GM21737 (cell line): ENCODE data around the gene ASGR2.
"Not testable (repeated sequence)": the region's sequence is repeated elsewhere in the genome, so short reads cannot be mapped to it uniquely, and the experiment has no call there.

Source experiments
- ATAC-seq: cut with Tn5 transposase; IDR thresholded peaks from one replicate; pipeline ENCODE4 v1.9.1; 2021; ENCODE audit warnings: mild to moderate bottlenecking, moderate library complexity; ENCODE audit not compliant: unreplicated experiment

The ASGR2 gene

GRCh38 chr17:7114241-7114874 is at the start of gene ASGR2:
ASGR2 (minus strand) TSS chr17:7114822; CDS start chr17:7114240, 582 bp downstream.
- no peak for ATAC-seq

GRCh38 chr17:7159571-7159970 is 44.9 kb upstream of the ASGR2 start:
- ATAC-seq = not testable (repeated sequence)

GRCh38 chr17:7158424-7158823 is 43.8 kb upstream of the ASGR2 start:
- not testable (repeated sequence) for ATAC-seq

GRCh38 chr17:7156342-7156940 is 41.8 kb upstream of the ASGR2 start:
- no peak for ATAC-seq

GRCh38 chr17:7147772-7148171 is 33.1 kb upstream of the ASGR2 start:
- no peak for ATAC-seq

- ATAC-seq = no peak
These were observed 31.5 kb upstream of the ASGR2 start for GRCh38 chr17:7146115-7146514.

GRCh38 chr17:7144213-7144612 is 29.6 kb upstream of the ASGR2 start:
- ATAC-seq = no peak

GRCh38 chr17:7141824-7142223 is 27.2 kb upstream of the ASGR2 start:
- ATAC-seq = no peak

GRCh38 chr17:7139400-7139799 is 24.8 kb upstream of the ASGR2 start:
- ATAC-seq = no peak

GRCh38 chr17:7138800-7139381 is 24.3 kb upstream of the ASGR2 start:
- no peak for ATAC-seq

- ATAC-seq = no peak
These were observed 22.7 kb upstream of the ASGR2 start for GRCh38 chr17:7137171-7137943.

- no peak for ATAC-seq
These were observed 21.8 kb upstream of the ASGR2 start for GRCh38 chr17:7136266-7136877.

GRCh38 chr17:7133916-7134315 is 19.3 kb upstream of the ASGR2 start:
- ATAC-seq = no peak

- ATAC-seq = no peak
These were observed 18.8 kb upstream of the ASGR2 start for GRCh38 chr17:7133424-7133823.

GRCh38 chr17:7132511-7133094 is 18.0 kb upstream of the ASGR2 start:
- ATAC-seq = peak; percentile 60

GRCh38 chr17:7131423-7131791 is 16.8 kb upstream of the ASGR2 start:
- no peak for ATAC-seq

GRCh38 chr17:7130621-7131422 is 16.2 kb upstream of the ASGR2 start:
- ATAC-seq = no peak

- ATAC-seq = no peak
These were observed 14.7 kb upstream of the ASGR2 start for GRCh38 chr17:7129311-7129710.

- ATAC-seq = no peak
These were observed 13.5 kb upstream of the ASGR2 start for GRCh38 chr17:7128160-7128559.

GRCh38 chr17:7127501-7127900 is 12.9 kb upstream of the ASGR2 start:
- ATAC-seq = not testable (repeated sequence)
